ENCODE measurements around the gene ADAMTSL3. TPM values are rescaled to one million over a fixed set of nuclear protein-coding genes. Genes with fewer than 3 reads are reported as not detected.

The ADAMTSL3 gene
- total RNA-seq, 2 donors from 2014 or later: 12.2 to 21.2 TPM

DNA sequence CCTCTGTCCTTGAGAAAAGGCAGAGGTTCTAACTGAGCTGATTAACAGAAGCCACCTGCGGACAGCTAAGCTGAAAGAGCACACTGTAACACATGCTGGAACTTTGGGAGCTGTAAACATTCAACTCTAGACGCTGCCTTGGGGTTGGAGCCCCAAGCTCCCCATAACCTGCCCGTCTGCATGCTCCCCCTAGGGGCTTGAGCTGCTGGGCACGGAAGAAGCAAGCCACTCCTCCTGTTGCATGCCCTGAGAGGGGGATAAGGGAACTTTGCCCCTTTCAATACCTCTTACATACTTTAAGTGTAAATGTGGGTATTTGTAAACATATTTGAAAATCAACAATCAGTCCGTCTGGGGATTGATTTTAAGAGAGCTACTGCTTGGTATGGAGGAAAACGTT is 188.4 kb downstream of the ADAMTSL3 start:
- TF ChIP-seq, protein P1, sequence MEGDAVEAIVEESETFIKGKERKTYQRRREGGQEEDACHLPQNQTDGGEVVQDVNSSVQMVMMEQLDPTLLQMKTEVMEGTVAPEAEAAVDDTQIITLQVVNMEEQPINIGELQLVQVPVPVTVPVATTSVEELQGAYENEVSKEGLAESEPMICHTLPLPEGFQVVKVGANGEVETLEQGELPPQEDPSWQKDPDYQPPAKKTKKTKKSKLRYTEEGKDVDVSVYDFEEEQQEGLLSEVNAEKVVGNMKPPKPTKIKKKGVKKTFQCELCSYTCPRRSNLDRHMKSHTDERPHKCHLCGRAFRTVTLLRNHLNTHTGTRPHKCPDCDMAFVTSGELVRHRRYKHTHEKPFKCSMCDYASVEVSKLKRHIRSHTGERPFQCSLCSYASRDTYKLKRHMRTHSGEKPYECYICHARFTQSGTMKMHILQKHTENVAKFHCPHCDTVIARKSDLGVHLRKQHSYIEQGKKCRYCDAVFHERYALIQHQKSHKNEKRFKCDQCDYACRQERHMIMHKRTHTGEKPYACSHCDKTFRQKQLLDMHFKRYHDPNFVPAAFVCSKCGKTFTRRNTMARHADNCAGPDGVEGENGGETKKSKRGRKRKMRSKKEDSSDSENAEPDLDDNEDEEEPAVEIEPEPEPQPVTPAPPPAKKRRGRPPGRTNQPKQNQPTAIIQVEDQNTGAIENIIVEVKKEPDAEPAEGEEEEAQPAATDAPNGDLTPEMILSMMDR (IDR thresholded peaks at IDR 0.05): no peak
- no peak for DNase-seq (ENCODE audit: low spot score)
- Histone ChIP-seq H3K4me1 (peaks cover 0 to 27% of the 10 kb centered on the region in 2 donors), H3K27ac (no peak overlapping the region), H3K4me3 (no peak overlapping the region), H3K36me3 (no peaks in the 10 kb centered on the region), H3K9me3 (no peaks in the 10 kb centered on the region), H3K27me3 (no peaks in the 10 kb centered on the region)

DNA sequence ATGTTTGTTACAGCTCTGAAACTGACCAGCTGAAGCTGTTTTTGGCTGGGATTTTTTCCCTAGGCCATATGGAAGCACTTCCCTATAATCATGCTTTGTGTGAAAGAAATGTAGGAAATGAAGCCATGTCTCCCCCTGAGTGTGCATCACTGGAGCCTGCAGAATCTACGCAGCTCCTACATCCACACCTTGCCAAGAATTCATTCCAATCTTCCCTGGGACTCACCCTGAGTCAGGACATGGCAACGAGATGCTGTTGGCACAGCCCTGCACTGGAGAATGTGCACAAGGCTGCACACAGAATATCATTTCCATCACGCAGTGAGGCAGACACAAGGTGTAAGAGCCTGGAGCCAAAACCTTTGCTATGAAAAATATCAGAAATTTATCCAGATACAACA is 189.5 kb downstream of the ADAMTSL3 start:
- Histone ChIP-seq H3K27ac (peak overlapping the region in 1 of 2 donors; percentile 65), H3K36me3 (no peaks in the 10 kb centered on the region), H3K9me3 (no peaks in the 10 kb centered on the region), H3K4me3 (no peak overlapping the region), H3K27me3 (no peaks in the 10 kb centered on the region), H3K4me1 (peaks cover 0 to 32% of the 10 kb centered on the region in 2 donors)
- TF ChIP-seq, protein P1 (IDR thresholded peaks at IDR 0.05): no peak
- DNase-seq (ENCODE audit: low spot score): peak; percentile 68

DNA sequence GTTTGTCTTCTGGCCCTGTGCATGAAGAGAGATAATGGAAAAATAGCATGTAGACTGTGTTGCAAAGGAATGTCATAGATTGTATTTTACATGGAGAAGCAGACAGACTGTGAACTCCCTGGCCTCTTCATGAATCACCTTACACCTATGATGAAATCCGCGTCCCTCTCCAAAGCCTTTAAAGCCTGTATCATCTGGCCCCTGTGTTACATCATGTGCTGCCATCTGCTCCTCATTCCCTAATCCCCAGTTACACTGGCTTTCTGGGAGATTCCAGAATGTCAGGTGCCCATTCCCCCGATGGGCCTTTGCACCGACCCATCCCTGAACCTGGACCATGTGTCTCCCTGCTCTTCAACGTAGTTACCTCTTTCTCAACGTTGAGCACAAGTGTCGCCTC is 190.8 kb downstream of the ADAMTSL3 start:
- Histone ChIP-seq H3K9me3 (no peaks in the 10 kb centered on the region), H3K27ac (peak overlapping the region in 1 of 2 donors; percentile 65), H3K4me1 (peaks cover 0 to 32% of the 10 kb centered on the region in 2 donors), H3K4me3 (no peak overlapping the region), H3K36me3 (no peaks in the 10 kb centered on the region), H3K27me3 (no peaks in the 10 kb centered on the region)
- no peak for DNase-seq (ENCODE audit: low spot score)
- TF ChIP-seq, protein P1 (IDR thresholded peaks at IDR 0.05): no peak

DNA sequence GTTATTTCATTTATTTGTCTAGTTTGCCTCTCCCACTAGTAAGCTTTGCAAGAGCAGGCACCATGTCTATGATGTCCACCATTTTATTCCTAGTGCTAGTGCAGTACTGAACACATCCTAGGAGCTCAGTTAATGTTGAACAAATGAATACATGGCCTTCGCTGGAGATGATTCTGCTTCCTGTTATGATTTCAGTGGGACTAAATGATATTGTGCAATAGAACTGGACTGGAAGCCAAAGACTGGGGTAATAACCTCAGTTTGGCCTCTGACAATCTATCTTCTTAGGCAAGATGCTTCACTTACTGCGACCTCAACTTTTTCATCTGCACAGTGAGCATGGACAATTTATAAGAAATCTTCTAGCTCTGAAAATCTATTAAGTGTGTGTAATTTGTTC is 191.3 kb downstream of the ADAMTSL3 start:
- no peaks in the 10 kb centered on the region for H3K27me3 ChIP-seq
- H3K36me3 ChIP-seq: no peaks in the 10 kb centered on the region
- no peaks in the 10 kb centered on the region for H3K9me3 ChIP-seq
- H3K27ac ChIP-seq: peak overlapping the region in 1 of 2 donors; percentile 65
- no peak overlapping the region for H3K4me3 ChIP-seq
- TF ChIP-seq, protein P1 (IDR thresholded peaks at IDR 0.05): no peak
- peaks cover 0 to 37% of the 10 kb centered on the region in 2 donors for H3K4me1 ChIP-seq
- no peak for DNase-seq (ENCODE audit: low spot score)

DNA sequence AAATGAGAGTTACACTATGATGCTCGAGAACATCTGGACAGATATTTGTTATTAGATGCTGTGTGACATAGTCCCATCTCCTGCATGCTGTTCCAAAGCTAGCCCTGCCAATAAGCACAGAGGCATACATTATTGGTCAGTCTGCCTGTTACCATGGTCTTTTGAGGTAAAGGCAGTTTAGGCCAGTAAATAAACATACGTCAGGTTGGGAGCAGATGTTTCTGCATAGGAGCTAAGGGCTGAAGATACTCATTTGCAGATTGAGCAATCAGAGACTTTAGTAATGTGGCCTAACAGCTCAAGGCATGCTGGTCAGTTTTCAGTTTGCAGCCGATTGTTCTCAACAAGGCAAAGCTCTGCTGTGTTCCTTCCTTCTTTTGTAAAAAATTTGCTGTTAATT is 192.9 kb downstream of the ADAMTSL3 start:
- H3K27me3 ChIP-seq: no peaks in the 10 kb centered on the region
- H3K4me3 ChIP-seq: no peak overlapping the region
- DNase-seq (ENCODE audit: low spot score): no peak
- H3K4me1 ChIP-seq: peaks cover 0 to 37% of the 10 kb centered on the region in 2 donors
- no peaks in the 10 kb centered on the region for H3K9me3 ChIP-seq
- peak overlapping the region in 1 of 2 donors; percentile 37 for H3K27ac ChIP-seq
- no peaks in the 10 kb centered on the region for H3K36me3 ChIP-seq
- TF ChIP-seq, protein P1 (IDR thresholded peaks at IDR 0.05): no peak

All from right atrium auricular region (tissue), 2 donors.